HepG2 (cell line): ENCODE data around the gene HAGHL. TPM values are rescaled to one million over a fixed set of nuclear protein-coding genes. Genes with fewer than 3 reads are reported as not detected.
A peak's percentile ranks its signal among the peaks of the same experiment; 100 is the strongest.

Source experiments
- CHD4 ChIP-seq: fragments of 200-600 bp; sonication (generic); IDR thresholded peaks from 2 replicates; pipeline ENCODE4 v1.7.0; 2017; ENCODE audit warnings: mild to moderate bottlenecking, low read length, borderline replicate concordance
- NFYB ChIP-seq: sonication (generic); formaldehyde crosslinking; IDR thresholded peaks from 2 replicates; pipeline ENCODE4 v1.4.0; 2020; ENCODE audit warnings: missing genetic modification reagents
- SRY ChIP-seq: sonication (generic); formaldehyde crosslinking; IDR thresholded peaks from 2 replicates; pipeline ENCODE4 v1.8.0; 2022; ENCODE audit warnings: mild to moderate bottlenecking, missing genetic modification reagents
- ZNF207 ChIP-seq: fragments of 450-650 bp; IDR thresholded peaks from 2 replicates; pipeline ENCODE4 v1.6.1; 2016; ENCODE audit warnings: antibody characterized with exemption, borderline replicate concordance
- ZNF572 ChIP-seq: sonication (generic); formaldehyde crosslinking; IDR thresholded peaks from 2 replicates; pipeline ENCODE4 v1.5.1; 2020; ENCODE audit warnings: mild to moderate bottlenecking, missing genetic modification reagents
- ZSCAN21 ChIP-seq: sonication (generic); formaldehyde crosslinking; IDR thresholded peaks from 2 replicates; pipeline ENCODE4 v1.8.0; 2022; ENCODE audit warnings: mild to moderate bottlenecking, missing genetic modification reagents, moderate library complexity, borderline replicate concordance
- polyA plus RNA-seq, 8 experiments: library from polyadenylated mRNA; depleted of rRNA in 3 of 8; stranded (reverse) in 7 of 8; unstranded in 1 of 8; fragments of >200 nt; fragmentation: Illumina TruSeq in 4 of 8; extraction: Trizol in 4 of 8; gene quantifications; 2 replicates each; pipeline versions ENCODE4 v1.2.1 to v1.2.3, GENCODE V29; 2011 to 2016; ENCODE audit warnings: low read depth in 4 of 8, missing spikeins in 1 of 8, mixed read lengths in 1 of 8; ENCODE audit not compliant: insufficient read depth in 1 of 8
- total RNA-seq, 5 experiments: library from RNA; depleted of rRNA; stranded (reverse); fragments of >200 nt; fragmentation: Illumina TruSeq; extraction: Trizol; gene quantifications; 2 replicates each; pipeline ENCODE4 v1.2.3, GENCODE V29; 2016; ENCODE audit warnings: low read depth in 1 of 5
- TF ChIP-seq, protein P1 (sequence below): sonication (generic); formaldehyde crosslinking; IDR thresholded peaks from 2 replicates; pipeline ENCODE4 v1.4.0; 2020; ENCODE audit warnings: mild to moderate bottlenecking, low read depth, missing genetic modification reagents
- TF ChIP-seq, protein P2 (sequence below): sonication (generic); formaldehyde crosslinking; IDR thresholded peaks from 2 replicates; pipeline ENCODE4 v1.5.1; 2020; ENCODE audit warnings: mild to moderate bottlenecking, missing genetic modification reagents, moderate library complexity
- TF ChIP-seq, protein P3 (sequence below): sonication (generic); formaldehyde crosslinking; IDR thresholded peaks from 2 replicates; pipeline ENCODE4 v1.4.0; 2020; ENCODE audit warnings: missing genetic modification reagents
- TF ChIP-seq, protein P4 (sequence below): sonication (generic); formaldehyde crosslinking; IDR thresholded peaks from 2 replicates; pipeline ENCODE4 v1.4.0; 2020; ENCODE audit warnings: mild to moderate bottlenecking, missing genetic modification reagents
- TF ChIP-seq, protein P5 (sequence below): sonication (generic); formaldehyde crosslinking; IDR thresholded peaks from 2 replicates; pipeline ENCODE4 v1.4.0; 2020; ENCODE audit warnings: missing genetic modification reagents

Gene HAGHL
- total and polyA plus RNA-seq, 2 of the 13 experiments (the other 11 are each of a cell fraction or from before 2014, with no cell fraction given), result 3.4 to 8.4 TPM

DNA sequence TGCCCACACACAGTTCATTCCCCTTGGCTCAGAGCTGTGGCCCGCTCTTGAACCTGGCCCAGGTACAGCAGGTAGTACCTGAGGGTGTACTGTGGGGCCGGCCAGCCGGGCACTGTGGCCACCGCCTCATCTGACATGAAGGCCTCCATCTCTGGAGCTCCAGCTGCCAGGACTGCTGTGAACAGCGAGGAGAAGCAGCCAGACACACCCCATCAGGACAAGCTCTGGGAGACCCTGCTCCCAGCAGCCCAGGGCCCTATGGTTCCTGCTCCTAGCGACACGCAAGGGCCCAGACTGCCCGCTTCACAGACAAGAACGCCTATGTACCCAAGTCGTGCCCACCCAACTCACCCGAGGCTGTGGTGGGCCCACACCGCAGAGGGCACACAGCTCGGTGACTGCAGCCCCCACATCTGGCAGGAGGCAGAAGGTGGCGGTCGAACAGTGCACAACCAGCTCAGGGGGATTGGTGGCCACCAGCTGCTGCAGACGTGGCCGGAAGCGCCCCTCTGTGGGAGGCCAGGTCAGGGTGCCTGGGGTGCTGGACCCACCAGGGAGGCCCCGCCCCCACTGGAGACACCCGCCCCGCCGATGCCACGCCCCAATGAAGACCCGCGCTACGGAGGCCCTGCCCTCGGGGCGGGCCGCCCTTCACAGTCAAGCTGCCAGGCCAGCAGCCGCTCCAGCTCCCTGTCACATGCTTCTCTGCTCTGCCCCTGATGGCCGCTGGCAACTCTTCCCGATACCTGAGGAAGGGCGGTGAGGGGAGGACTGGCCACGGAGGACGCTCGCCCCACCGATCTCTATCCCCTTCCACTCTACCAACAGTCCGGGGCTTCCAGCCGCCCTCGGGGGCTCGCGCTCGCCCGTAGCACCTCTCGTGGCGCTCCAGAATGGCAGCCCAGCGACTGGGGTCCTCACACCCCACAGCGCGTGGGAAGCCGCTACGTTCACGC is 47.8 kb upstream of the HAGHL start (continued):
- TF ChIP-seq, protein P1, sequence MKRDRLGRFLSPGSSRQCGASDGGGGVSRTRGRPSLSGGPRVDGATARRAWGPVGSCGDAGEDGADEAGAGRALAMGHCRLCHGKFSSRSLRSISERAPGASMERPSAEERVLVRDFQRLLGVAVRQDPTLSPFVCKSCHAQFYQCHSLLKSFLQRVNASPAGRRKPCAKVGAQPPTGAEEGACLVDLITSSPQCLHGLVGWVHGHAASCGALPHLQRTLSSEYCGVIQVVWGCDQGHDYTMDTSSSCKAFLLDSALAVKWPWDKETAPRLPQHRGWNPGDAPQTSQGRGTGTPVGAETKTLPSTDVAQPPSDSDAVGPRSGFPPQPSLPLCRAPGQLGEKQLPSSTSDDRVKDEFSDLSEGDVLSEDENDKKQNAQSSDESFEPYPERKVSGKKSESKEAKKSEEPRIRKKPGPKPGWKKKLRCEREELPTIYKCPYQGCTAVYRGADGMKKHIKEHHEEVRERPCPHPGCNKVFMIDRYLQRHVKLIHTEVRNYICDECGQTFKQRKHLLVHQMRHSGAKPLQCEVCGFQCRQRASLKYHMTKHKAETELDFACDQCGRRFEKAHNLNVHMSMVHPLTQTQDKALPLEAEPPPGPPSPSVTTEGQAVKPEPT (CRISPR knock-in tag), result no peak
- TF ChIP-seq, protein P2, sequence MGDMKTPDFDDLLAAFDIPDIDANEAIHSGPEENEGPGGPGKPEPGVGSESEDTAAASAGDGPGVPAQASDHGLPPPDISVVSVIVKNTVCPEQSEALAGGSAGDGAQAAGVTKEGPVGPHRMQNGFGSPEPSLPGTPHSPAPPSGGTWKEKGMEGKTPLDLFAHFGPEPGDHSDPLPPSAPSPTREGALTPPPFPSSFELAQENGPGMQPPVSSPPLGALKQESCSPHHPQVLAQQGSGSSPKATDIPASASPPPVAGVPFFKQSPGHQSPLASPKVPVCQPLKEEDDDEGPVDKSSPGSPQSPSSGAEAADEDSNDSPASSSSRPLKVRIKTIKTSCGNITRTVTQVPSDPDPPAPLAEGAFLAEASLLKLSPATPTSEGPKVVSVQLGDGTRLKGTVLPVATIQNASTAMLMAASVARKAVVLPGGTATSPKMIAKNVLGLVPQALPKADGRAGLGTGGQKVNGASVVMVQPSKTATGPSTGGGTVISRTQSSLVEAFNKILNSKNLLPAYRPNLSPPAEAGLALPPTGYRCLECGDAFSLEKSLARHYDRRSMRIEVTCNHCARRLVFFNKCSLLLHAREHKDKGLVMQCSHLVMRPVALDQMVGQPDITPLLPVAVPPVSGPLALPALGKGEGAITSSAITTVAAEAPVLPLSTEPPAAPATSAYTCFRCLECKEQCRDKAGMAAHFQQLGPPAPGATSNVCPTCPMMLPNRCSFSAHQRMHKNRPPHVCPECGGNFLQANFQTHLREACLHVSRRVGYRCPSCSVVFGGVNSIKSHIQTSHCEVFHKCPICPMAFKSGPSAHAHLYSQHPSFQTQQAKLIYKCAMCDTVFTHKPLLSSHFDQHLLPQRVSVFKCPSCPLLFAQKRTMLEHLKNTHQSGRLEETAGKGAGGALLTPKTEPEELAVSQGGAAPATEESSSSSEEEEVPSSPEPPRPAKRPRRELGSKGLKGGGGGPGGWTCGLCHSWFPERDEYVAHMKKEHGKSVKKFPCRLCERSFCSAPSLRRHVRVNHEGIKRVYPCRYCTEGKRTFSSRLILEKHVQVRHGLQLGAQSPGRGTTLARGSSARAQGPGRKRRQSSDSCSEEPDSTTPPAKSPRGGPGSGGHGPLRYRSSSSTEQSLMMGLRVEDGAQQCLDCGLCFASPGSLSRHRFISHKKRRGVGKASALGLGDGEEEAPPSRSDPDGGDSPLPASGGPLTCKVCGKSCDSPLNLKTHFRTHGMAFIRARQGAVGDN (CRISPR knock-in tag), result peak; percentile 80
- TF ChIP-seq ZNF572 (no peak), ZSCAN21 (CRISPR knock-in tag) (no peak), NFYB (CRISPR knock-in tag) (no peak), SRY (CRISPR knock-in tag) (peak; percentile 79), ZNF207 (no peak), CHD4 (peak; percentile 57; the same call in 1 of the 2 replicates)
- TF ChIP-seq, protein P3, sequence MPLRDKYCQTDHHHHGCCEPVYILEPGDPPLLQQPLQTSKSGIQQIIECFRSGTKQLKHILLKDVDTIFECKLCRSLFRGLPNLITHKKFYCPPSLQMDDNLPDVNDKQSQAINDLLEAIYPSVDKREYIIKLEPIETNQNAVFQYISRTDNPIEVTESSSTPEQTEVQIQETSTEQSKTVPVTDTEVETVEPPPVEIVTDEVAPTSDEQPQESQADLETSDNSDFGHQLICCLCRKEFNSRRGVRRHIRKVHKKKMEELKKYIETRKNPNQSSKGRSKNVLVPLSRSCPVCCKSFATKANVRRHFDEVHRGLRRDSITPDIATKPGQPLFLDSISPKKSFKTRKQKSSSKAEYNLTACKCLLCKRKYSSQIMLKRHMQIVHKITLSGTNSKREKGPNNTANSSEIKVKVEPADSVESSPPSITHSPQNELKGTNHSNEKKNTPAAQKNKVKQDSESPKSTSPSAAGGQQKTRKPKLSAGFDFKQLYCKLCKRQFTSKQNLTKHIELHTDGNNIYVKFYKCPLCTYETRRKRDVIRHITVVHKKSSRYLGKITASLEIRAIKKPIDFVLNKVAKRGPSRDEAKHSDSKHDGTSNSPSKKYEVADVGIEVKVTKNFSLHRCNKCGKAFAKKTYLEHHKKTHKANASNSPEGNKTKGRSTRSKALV (CRISPR knock-in tag), result no peak
- TF ChIP-seq, protein P4, sequence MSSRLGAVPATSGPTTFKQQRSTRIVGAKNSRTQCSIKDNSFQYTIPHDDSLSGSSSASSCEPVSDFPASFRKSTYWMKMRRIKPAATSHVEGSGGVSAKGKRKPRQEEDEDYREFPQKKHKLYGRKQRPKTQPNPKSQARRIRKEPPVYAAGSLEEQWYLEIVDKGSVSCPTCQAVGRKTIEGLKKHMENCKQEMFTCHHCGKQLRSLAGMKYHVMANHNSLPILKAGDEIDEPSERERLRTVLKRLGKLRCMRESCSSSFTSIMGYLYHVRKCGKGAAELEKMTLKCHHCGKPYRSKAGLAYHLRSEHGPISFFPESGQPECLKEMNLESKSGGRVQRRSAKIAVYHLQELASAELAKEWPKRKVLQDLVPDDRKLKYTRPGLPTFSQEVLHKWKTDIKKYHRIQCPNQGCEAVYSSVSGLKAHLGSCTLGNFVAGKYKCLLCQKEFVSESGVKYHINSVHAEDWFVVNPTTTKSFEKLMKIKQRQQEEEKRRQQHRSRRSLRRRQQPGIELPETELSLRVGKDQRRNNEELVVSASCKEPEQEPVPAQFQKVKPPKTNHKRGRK (CRISPR knock-in tag), result 0 out of 2 replicates have a peak, but pooled peaks have one; percentile 12
- TF ChIP-seq, protein P5, sequence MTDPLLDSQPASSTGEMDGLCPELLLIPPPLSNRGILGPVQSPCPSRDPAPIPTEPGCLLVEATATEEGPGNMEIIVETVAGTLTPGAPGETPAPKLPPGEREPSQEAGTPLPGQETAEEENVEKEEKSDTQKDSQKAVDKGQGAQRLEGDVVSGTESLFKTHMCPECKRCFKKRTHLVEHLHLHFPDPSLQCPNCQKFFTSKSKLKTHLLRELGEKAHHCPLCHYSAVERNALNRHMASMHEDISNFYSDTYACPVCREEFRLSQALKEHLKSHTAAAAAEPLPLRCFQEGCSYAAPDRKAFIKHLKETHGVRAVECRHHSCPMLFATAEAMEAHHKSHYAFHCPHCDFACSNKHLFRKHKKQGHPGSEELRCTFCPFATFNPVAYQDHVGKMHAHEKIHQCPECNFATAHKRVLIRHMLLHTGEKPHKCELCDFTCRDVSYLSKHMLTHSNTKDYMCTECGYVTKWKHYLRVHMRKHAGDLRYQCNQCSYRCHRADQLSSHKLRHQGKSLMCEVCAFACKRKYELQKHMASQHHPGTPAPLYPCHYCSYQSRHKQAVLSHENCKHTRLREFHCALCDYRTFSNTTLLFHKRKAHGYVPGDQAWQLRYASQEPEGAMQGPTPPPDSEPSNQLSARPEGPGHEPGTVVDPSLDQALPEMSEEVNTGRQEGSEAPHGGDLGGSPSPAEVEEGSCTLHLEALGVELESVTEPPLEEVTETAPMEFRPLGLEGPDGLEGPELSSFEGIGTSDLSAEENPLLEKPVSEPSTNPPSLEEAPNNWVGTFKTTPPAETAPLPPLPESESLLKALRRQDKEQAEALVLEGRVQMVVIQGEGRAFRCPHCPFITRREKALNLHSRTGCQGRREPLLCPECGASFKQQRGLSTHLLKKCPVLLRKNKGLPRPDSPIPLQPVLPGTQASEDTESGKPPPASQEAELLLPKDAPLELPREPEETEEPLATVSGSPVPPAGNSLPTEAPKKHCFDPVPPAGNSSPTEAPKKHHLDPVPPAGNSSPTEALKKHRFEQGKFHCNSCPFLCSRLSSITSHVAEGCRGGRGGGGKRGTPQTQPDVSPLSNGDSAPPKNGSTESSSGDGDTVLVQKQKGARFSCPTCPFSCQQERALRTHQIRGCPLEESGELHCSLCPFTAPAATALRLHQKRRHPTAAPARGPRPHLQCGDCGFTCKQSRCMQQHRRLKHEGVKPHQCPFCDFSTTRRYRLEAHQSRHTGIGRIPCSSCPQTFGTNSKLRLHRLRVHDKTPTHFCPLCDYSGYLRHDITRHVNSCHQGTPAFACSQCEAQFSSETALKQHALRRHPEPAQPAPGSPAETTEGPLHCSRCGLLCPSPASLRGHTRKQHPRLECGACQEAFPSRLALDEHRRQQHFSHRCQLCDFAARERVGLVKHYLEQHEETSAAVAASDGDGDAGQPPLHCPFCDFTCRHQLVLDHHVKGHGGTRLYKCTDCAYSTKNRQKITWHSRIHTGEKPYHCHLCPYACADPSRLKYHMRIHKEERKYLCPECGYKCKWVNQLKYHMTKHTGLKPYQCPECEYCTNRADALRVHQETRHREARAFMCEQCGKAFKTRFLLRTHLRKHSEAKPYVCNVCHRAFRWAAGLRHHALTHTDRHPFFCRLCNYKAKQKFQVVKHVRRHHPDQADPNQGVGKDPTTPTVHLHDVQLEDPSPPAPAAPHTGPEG (CRISPR knock-in tag), result no peak
